IPS-18a (cell line): Measurements from ENCODE around the gene ZRSR2.
"Not testable (repeated sequence)": the region's sequence is repeated elsewhere in the genome, so short reads cannot be mapped to it uniquely, and the experiment has no call there.

Source experiments
- H3K27ac ChIP-seq: one replicate; pipeline ENCODE4 v1.5.1; 2013; ENCODE audit warnings: low read length
- H3K27me3 ChIP-seq: one replicate; pipeline ENCODE4 v1.6.1; 2013; ENCODE audit warnings: mild to moderate bottlenecking, low read length; ENCODE audit not compliant: control insufficient read depth, insufficient read depth
- H3K36me3 ChIP-seq: one replicate; pipeline ENCODE4 v1.6.1; 2013; ENCODE audit warnings: low read depth, low read length; ENCODE audit not compliant: control insufficient read depth
- H3K4me1 ChIP-seq: one replicate; pipeline ENCODE4 v1.6.1; 2013; ENCODE audit warnings: low read depth, low read length; ENCODE audit not compliant: control insufficient read depth
- H3K4me3 ChIP-seq: one replicate; pipeline ENCODE4 v1.5.1; 2013; ENCODE audit warnings: low read length
- H3K9ac ChIP-seq: one replicate; pipeline ENCODE4 v1.6.1; 2013; ENCODE audit warnings: mild to moderate bottlenecking, low read length, moderate library complexity
- H3K9me3 ChIP-seq: one replicate; pipeline ENCODE4 v1.6.1; 2013; ENCODE audit warnings: low read depth, low read length; ENCODE audit not compliant: control insufficient read depth

The ZRSR2 gene

GRCh38 chrX:15812192-15812938, 22.1 kb downstream of the ZRSR2 start:
- H3K9ac ChIP-seq, result no peak overlapping the region
- no peak overlapping the region for H3K27ac ChIP-seq
- H3K27me3 ChIP-seq, result no peaks in the 10 kb centered on the region
- no peak overlapping the region for H3K4me3 ChIP-seq
- H3K9me3 ChIP-seq, result no peaks in the 10 kb centered on the region
- peaks cover 65% of the 10 kb centered on the region for H3K36me3 ChIP-seq
- H3K4me1 ChIP-seq, result peaks cover 19% of the 10 kb centered on the region

DNA sequence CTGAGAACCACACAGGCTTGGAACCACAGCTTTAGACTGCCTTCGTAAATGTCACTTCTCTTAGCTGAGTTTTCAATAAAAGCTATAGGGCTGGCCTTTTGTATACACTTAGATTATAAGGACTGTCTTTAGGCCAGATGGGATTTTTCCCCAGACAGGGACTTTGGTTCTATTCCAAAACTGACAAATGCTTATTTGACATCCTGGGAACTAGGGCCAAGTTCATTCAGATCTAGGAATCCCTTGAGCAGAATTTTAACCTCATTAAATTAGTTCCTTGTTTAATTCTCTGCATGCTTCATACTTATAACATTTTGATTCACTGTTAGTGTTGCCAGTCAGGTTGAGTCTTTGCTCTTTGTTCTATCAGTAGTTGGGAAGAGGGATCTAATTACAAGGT, 23.1 kb downstream of the ZRSR2 start:
- Histone ChIP-seq H3K9me3 (no peaks in the 10 kb centered on the region), H3K27me3 (no peaks in the 10 kb centered on the region), H3K9ac (no peak overlapping the region), H3K4me1 (peaks cover 19% of the 10 kb centered on the region), H3K36me3 (peaks cover 71% of the 10 kb centered on the region), H3K4me3 (no peak overlapping the region), H3K27ac (no peak overlapping the region)

DNA sequence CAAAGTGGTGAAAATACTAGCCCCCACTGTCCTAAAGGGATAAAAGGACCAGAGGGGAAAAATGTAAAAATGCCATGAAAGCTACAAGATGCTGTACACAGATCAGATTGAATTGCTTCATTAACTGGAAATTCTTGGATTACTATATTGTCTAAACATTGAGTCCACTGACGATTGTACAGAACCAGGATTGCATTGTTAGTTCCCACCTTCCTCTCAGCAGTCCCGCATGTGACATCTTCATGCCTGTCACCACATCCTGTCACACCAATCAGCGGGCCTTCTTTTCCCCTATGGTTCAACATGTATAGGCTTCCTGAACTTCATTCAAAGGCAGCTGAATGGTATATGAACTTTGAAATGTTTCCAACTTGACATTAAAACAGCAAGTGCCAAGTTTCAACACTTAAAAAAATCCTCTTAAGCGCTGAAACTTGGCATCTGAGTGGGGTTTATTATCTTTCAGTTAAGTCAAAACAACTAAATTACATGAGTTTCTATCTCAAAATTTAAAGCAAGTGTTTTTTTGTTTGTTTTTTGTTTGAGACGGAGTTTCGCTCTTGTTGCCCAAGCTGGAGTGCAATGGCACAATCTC, 24.6 kb downstream of the ZRSR2 start:
- Histone ChIP-seq H3K4me3 (no peak overlapping the region), H3K9ac (no peak overlapping the region), H3K27me3 (no peaks in the 10 kb centered on the region), H3K4me1 (peaks cover 19% of the 10 kb centered on the region), H3K9me3 (no peaks in the 10 kb centered on the region), H3K27ac (no peak overlapping the region), H3K36me3 (peaks cover 65% of the 10 kb centered on the region)

DNA sequence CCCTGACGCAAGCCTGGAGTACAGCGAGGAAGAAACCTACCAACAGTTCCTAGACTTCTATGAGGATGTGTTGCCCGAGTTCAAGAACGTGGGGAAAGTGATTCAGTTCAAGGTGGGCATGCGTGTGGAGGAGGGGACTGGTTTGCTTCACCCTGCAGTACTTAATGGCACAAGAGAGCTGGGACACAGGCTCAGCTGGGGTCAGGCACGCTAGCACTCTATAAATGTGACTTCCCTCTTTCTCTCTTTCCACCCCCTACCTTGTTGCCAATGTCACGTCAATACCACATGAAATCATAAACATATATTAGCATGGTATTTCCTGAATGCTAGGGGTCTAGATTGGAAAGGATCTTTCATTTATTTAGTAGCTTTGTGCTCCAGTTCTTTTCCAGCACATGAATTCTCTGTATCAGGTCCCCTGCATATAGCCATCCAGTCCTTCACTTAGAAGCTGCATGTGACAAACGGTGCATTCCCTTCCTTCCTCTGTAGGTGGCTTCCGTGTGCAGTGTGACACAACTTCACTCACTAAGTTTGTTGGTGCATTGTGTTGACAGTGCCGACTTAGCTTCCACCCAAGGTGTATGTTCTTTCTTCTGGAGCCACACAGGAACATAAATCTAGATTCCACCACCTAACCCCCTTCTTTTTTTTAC, 25.6 kb downstream of the ZRSR2 start:
- Histone ChIP-seq H3K4me3 (peak overlapping the region; percentile 31), H3K27me3 (no peaks in the 10 kb centered on the region), H3K36me3 (peaks cover 67% of the 10 kb centered on the region), H3K27ac (peak overlapping the region; percentile 93), H3K4me1 (peaks cover 19% of the 10 kb centered on the region), H3K9ac (peak overlapping the region; percentile 69), H3K9me3 (no peaks in the 10 kb centered on the region)

DNA sequence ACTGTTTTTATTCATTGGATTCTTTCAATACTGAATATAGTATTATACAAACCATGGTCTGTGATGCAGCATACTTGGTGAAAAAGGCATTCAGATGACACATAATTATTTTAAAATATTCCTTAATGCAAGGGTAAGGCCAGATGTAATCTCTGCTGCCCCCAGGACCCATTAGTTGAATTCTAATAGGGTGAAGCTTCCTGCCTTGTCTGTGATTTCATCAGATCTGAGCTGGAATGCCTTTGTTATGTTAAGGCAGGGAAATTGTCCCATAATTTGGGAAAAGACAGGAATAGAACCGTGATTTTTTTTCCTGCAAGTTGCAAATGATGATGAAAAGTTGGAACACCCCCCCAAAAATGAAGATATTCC, 26.1 kb downstream of the ZRSR2 start:
- Histone ChIP-seq H3K4me3 (peak overlapping the region; percentile 31), H3K9me3 (no peaks in the 10 kb centered on the region), H3K36me3 (peaks cover 68% of the 10 kb centered on the region), H3K27ac (peak overlapping the region; percentile 93), H3K27me3 (no peaks in the 10 kb centered on the region), H3K4me1 (peaks cover 19% of the 10 kb centered on the region), H3K9ac (peak overlapping the region; percentile 69)

DNA sequence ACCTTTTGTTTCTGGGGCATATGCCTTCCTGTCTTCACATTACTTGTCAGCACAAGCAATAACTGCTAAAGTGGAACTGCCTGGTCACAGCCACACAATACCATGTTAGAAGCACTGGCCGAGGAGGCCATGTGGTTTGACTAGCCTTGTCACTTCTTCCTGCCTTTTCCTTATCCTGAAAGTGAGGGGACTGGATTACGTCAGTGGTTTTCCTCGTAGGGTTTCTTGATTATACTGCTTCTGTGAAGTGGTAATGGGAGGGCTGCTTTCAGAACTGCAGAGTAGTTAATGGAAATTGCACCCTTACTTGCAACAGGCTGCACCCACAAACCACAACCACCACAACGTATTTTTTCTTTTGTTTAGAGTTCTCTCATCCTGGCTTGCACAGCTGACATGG, 26.6 kb downstream of the ZRSR2 start:
- peak overlapping the region; percentile 93 for H3K27ac ChIP-seq
- peaks cover 71% of the 10 kb centered on the region for H3K36me3 ChIP-seq
- H3K27me3 ChIP-seq, result no peaks in the 10 kb centered on the region
- H3K9ac ChIP-seq, result peak overlapping the region; percentile 69
- no peaks in the 10 kb centered on the region for H3K9me3 ChIP-seq
- peaks cover 19% of the 10 kb centered on the region for H3K4me1 ChIP-seq
- peak overlapping the region; percentile 31 for H3K4me3 ChIP-seq

DNA sequence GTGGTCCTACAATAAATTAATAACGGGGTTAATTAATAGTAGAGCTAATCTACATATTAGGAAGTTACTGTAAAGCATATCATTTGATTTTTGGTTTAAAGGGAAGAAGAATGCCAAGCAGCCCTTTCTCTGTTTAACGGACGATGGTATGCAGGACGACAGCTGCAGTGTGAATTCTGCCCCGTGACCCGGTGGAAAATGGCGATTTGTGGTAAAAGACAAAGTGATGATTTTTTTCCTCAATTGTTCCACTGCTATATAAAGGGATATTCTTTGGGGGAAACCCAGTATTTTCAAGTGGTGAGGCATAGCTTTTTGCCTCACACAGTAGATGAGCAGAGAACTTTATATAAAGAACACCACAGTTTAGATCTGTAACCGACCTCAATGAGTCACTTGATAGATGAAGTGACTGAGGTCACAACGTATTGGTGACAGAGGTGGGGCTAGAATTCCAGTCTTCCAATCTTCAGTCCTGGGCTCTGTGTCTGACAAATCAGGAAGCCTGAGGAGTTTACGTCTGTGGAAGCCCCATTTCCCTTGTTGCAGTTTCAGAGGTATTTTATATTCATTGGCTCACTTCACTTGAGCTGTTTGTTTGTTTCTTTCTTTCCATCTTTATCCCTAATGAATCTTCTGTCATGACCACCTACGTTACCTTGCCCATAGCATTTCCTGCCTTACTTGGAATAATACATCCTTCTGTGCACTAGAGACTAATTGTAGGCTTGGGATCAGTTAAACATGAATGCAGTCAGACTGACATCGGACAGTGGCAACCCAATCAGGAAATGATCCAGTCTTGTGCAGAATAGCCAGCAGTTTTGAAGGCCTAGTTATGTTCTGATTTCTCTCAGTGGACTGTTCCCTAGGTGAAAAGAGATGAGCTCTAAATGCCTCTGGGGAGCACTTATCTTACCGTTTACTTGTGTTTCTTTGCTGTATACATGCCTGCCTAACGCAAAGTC, 30.1 kb downstream of the ZRSR2 start:
- Histone ChIP-seq H3K27ac (no peak overlapping the region), H3K9ac (no peak overlapping the region), H3K4me3 (no peak overlapping the region), H3K27me3 (no peaks in the 10 kb centered on the region), H3K4me1 (peaks cover 19% of the 10 kb centered on the region), H3K36me3 (peaks cover 59% of the 10 kb centered on the region), H3K9me3 (no peaks in the 10 kb centered on the region)

DNA sequence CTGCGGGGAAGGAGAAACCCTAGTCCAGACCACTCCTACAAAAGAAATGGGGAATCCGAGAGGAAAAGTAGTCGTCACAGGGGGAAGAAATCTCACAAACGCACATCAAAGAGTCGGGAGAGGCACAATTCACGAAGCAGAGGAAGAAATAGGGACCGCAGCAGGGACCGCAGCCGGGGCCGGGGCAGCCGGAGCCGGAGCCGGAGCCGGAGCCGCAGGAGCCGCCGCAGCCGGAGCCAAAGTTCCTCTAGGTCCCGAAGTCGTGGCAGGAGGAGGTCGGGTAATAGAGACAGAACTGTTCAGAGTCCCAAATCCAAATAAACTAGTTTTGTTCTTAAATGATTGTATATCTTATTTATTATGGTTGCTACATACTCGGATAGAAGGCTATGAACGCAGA, 32.6 kb downstream of the ZRSR2 start:
- H3K4me3 ChIP-seq, result no peak overlapping the region
- peaks cover 51% of the 10 kb centered on the region for H3K36me3 ChIP-seq

DNA sequence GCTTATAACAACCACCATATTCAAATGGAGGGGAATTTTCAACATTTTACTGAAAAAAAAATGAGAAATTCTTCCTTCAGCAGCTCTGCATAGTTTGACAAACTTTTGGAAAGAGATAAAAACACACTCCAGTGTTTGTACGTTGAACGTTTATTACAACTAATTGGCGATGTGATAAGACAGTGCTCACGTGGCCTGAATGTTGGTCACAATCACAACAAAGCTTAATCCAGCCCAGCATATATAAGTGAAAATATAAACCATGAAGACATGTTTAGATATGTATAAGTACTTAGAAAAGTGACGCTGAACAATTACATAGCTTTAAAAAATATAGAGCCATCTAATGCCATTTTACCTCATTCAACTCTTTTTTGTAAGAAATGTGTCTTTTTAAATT, 35.7 kb downstream of the ZRSR2 start:
- peaks cover 54% of the 10 kb centered on the region for H3K36me3 ChIP-seq

More for the DNA sequence above, 32.6 kb downstream of the ZRSR2 start:
- H3K4me1 ChIP-seq, result peaks cover 5% of the 10 kb centered on the region
- H3K9ac ChIP-seq, result no peak overlapping the region
- no peaks in the 10 kb centered on the region for H3K27me3 ChIP-seq
- no peak overlapping the region for H3K27ac ChIP-seq
- H3K9me3 ChIP-seq, result no peaks in the 10 kb centered on the region

GRCh38 chrX:15829217-15829616, 38.9 kb downstream of the ZRSR2 start:
- H3K36me3 ChIP-seq, result peaks cover 47% of the 10 kb centered on the region
- H3K9me3 ChIP-seq, result no peaks in the 10 kb centered on the region
- no peak overlapping the region for H3K4me3 ChIP-seq
- H3K27ac ChIP-seq, result no peak overlapping the region
- no peaks in the 10 kb centered on the region for H3K27me3 ChIP-seq
- no peak overlapping the region for H3K9ac ChIP-seq
- H3K4me1 ChIP-seq, result peaks cover 34% of the 10 kb centered on the region

More for the DNA sequence above, 35.7 kb downstream of the ZRSR2 start:
- Histone ChIP-seq H3K27me3 (no peaks in the 10 kb centered on the region), H3K4me1 (peaks cover 12% of the 10 kb centered on the region), H3K27ac (no peak overlapping the region), H3K9ac (no peak overlapping the region), H3K9me3 (no peaks in the 10 kb centered on the region), H3K4me3 (no peak overlapping the region)

- H3K9me3 ChIP-seq, H3K9ac ChIP-seq, H3K4me3 ChIP-seq, H3K27ac ChIP-seq, H3K27me3 ChIP-seq: not testable (repeated sequence)
- Histone ChIP-seq H3K36me3 (peaks cover 61% of the 10 kb centered on the region), H3K4me1 (peaks cover 44% of the 10 kb centered on the region)
These were observed 41.1 kb downstream of the ZRSR2 start for GRCh38 chrX:15831347-15831746.
